H9 (cell line): ENCODE data around the gene EED. TPM values are rescaled to one million over a fixed set of nuclear protein-coding genes. Genes with fewer than 3 reads are reported as not detected.

Source experiments
- DNase-seq: peaks from one replicate; pipeline ENCODE4 v3.0.0-alpha.2; 2017
- H2AFZ ChIP-seq: one replicate; pipeline ENCODE4 v1.6.1; 2013; ENCODE audit warnings: mild to moderate bottlenecking, low read length, control low read depth, moderate library complexity
- H2AK5ac ChIP-seq: 2 replicates; pipeline ENCODE4 v1.6.1; 2013; ENCODE audit warnings: low read length, control low read depth, mixed read lengths; ENCODE audit not compliant: insufficient read length
- H2BK120ac ChIP-seq: one replicate; pipeline ENCODE4 v1.6.1; 2013; ENCODE audit warnings: low read depth, mild to moderate bottlenecking, low read length, control low read depth, inconsistent platforms; ENCODE audit not compliant: poor library complexity, severe bottlenecking
- H2BK12ac ChIP-seq: 2 replicates; pipeline ENCODE4 v1.6.1; 2013; ENCODE audit warnings: low read length, control low read depth, mixed read lengths, low read depth; ENCODE audit not compliant: insufficient read length
- H2BK15ac ChIP-seq: 2 replicates; pipeline ENCODE4 v1.6.1; 2013; ENCODE audit warnings: low read depth, low read length, control low read depth
- H2BK20ac ChIP-seq: one replicate; pipeline ENCODE4 v1.6.1; 2013; ENCODE audit warnings: low read depth, mild to moderate bottlenecking, low read length, control low read depth, inconsistent platforms; ENCODE audit not compliant: poor library complexity, severe bottlenecking
- H2BK5ac ChIP-seq: 2 replicates; pipeline ENCODE4 v1.6.1; 2013; ENCODE audit warnings: low read length, control low read depth, mixed read lengths; ENCODE audit not compliant: insufficient read length
- H3K14ac ChIP-seq: 2 replicates; pipeline ENCODE4 v1.6.1; 2013; ENCODE audit warnings: low read length, control low read depth; ENCODE audit not compliant: insufficient read depth
- H3K18ac ChIP-seq: 2 replicates; pipeline ENCODE4 v1.6.1; 2013; ENCODE audit warnings: low read depth, mild to moderate bottlenecking, mixed read lengths, low read length, control low read depth; ENCODE audit not compliant: insufficient read length
- H3K23ac ChIP-seq: 2 replicates; pipeline ENCODE4 v1.6.1; 2013; ENCODE audit warnings: low read length, control low read depth, mixed read lengths, low read depth; ENCODE audit not compliant: insufficient read length
- H3K23me2 ChIP-seq: 2 replicates; pipeline ENCODE4 v1.6.1; 2013; ENCODE audit warnings: low read depth, mild to moderate bottlenecking, mixed read lengths, low read length, control low read depth; ENCODE audit not compliant: insufficient read length, poor library complexity, severe bottlenecking
- H3K27ac ChIP-seq: 2 replicates; pipeline ENCODE4 v1.5.1; 2013; ENCODE audit warnings: low read length, control low read depth, mixed read lengths, low read depth; ENCODE audit not compliant: insufficient read length
- H3K27me3 ChIP-seq: 2 replicates; pipeline ENCODE4 v1.6.1; 2013; ENCODE audit warnings: low read length, control low read depth, inconsistent platforms; ENCODE audit not compliant: insufficient read depth
- H3K4ac ChIP-seq: 2 replicates; pipeline ENCODE4 v1.6.1; 2013; ENCODE audit warnings: low read depth, mild to moderate bottlenecking, control low read depth, inconsistent platforms, low read length, moderate library complexity
- H3K4me1 ChIP-seq: 2 replicates; pipeline ENCODE4 v1.6.1; 2013; ENCODE audit warnings: low read length, control low read depth, inconsistent platforms; ENCODE audit not compliant: insufficient read depth
- H3K4me2 ChIP-seq: 2 replicates; pipeline ENCODE4 v1.6.1; 2013; ENCODE audit warnings: low read length, control low read depth, mixed read lengths; ENCODE audit not compliant: insufficient read length, insufficient read depth
- H3K56ac ChIP-seq: 2 replicates; pipeline ENCODE4 v1.6.1; 2013; ENCODE audit warnings: low read depth, mild to moderate bottlenecking, mixed read lengths, low read length, control low read depth; ENCODE audit not compliant: insufficient read length
- H3K79me1 ChIP-seq: 2 replicates; pipeline ENCODE4 v1.6.1; 2013; ENCODE audit warnings: low read depth, mild to moderate bottlenecking, moderate library complexity, low read length, control low read depth, inconsistent platforms; ENCODE audit not compliant: insufficient read depth, poor library complexity, severe bottlenecking
- H3K79me2 ChIP-seq: 2 replicates; pipeline ENCODE4 v1.6.1; 2013; ENCODE audit warnings: low read length, control low read depth, inconsistent platforms; ENCODE audit not compliant: insufficient read depth
- H3K9ac ChIP-seq: 2 replicates; pipeline ENCODE4 v1.6.1; 2013; ENCODE audit warnings: low read length, control low read depth, mixed read lengths; ENCODE audit not compliant: insufficient read length; ENCODE audit errors: extremely low read depth
- H3K9me3 ChIP-seq: one replicate; pipeline ENCODE4 v1.6.1; 2013; ENCODE audit warnings: low read depth, low read length, inconsistent platforms; ENCODE audit not compliant: control insufficient read depth
- H3T11ph ChIP-seq: one replicate; pipeline ENCODE4 v1.6.1; 2013; ENCODE audit warnings: mild to moderate bottlenecking, low read length, control low read depth, inconsistent platforms
- H4K20me1 ChIP-seq: one replicate; pipeline ENCODE4 v1.6.1; 2013; ENCODE audit not compliant: control insufficient read depth, insufficient read length, insufficient read depth
- H4K5ac ChIP-seq: 2 replicates; pipeline ENCODE4 v1.6.1; 2013; ENCODE audit warnings: low read depth, mild to moderate bottlenecking, mixed read lengths, low read length, control low read depth; ENCODE audit not compliant: insufficient read length
- H4K8ac ChIP-seq: replicated peaks from 2 replicates; pipeline ENCODE4 v1.6.1; 2013; ENCODE audit warnings: low read length, control low read depth, mixed read lengths, low read depth; ENCODE audit not compliant: insufficient read length
- H4K91ac ChIP-seq: 2 replicates; pipeline ENCODE4 v1.6.1; 2013; ENCODE audit warnings: low read depth, mild to moderate bottlenecking, moderate library complexity, mixed read lengths, low read length, control low read depth; ENCODE audit not compliant: insufficient read length
- H3K27ac Mint-ChIP-seq, 3 experiments: 2 replicates in 2 of 3; 3 replicates in 1 of 3; pipeline ENCODE4 v1.8.0; 2020 to 2021; ENCODE audit warnings: mixed read lengths in 3 of 3, mild to moderate bottlenecking in 1 of 3, moderate library complexity in 1 of 3
- H3K27me3 Mint-ChIP-seq: 2 replicates; pipeline ENCODE4 v1.8.0; 2021; ENCODE audit warnings: low read depth, mild to moderate bottlenecking, moderate library complexity, mixed read lengths
- H3K36me3 Mint-ChIP-seq, 3 experiments: 2 replicates in 2 of 3; 3 replicates in 1 of 3; pipeline ENCODE4 v1.8.0; 2020 to 2021; ENCODE audit warnings: low read depth in 3 of 3, mixed read lengths in 3 of 3; ENCODE audit not compliant: insufficient read depth in 1 of 3
- H3K4me1 Mint-ChIP-seq, 2 experiments: 2 replicates each; pipeline ENCODE4 v1.8.0; 2020; ENCODE audit warnings: mixed read lengths in 2 of 2
- H3K4me3 Mint-ChIP-seq, 2 experiments: 2 replicates in 1 of 2; 3 replicates in 1 of 2; pipeline ENCODE4 v1.8.0; 2020 to 2021; ENCODE audit warnings: mild to moderate bottlenecking in 2 of 2, mixed read lengths in 2 of 2, moderate library complexity in 1 of 2
- H3K9me3 Mint-ChIP-seq, 2 experiments: 2 replicates in 1 of 2; 3 replicates in 1 of 2; pipeline ENCODE4 v1.8.0; 2020; ENCODE audit warnings: mild to moderate bottlenecking in 2 of 2, mixed read lengths in 2 of 2, moderate library complexity in 1 of 2
- CTCF ChIP-seq: fragments of 200-600 bp; sonication (generic); conservative IDR thresholded peaks from 3 replicates; pipeline ENCODE4 v1.8.0; 2021; ENCODE audit warnings: antibody characterized with exemption, mild to moderate bottlenecking
- WGBS: extraction: QIAGEN DNeasy Blood & Tissue Kit; methylation state at CpG from one replicate; pipeline ENCODE4 v1.1.7; 2013; ENCODE audit warnings: missing lambda C conversion rate, low lambda C conversion rate, mixed read lengths; ENCODE audit not compliant: insufficient read length; ENCODE audit errors: extremely low coverage; 5-methylcytosine and 5-hydroxymethylcytosine counted together
- total RNA-seq: library from RNA; stranded (reverse); gene quantifications from 2 replicates; pipeline ENCODE4 v1.2.1, GENCODE V29; 2021

The EED gene
- total RNA-seq, 1 experiment from 2014 or later: 34.1 TPM

- no peak overlapping the region for H3K4ac ChIP-seq
- no peaks in the 10 kb centered on the region for H3K79me1 ChIP-seq
- no peak for DNase-seq
- no peak overlapping the region for H2BK5ac ChIP-seq
- H2BK12ac ChIP-seq: no peak overlapping the region
- Mint-ChIP-seq H3K4me3 (no peak overlapping the region), H3K27me3 (no peaks in the 10 kb centered on the region), H3K36me3 (no peaks in the 10 kb centered on the region), H3K4me1 (peaks cover 6 to 7% of the 10 kb centered on the region in 2 experiments), H3K27ac (no peak overlapping the region), H3K9me3 (no peaks in the 10 kb centered on the region)
- no peak overlapping the region for H3T11ph ChIP-seq
- no peak overlapping the region for H3K4me2 ChIP-seq
- H2BK20ac ChIP-seq: no peak overlapping the region
- no peak overlapping the region for H3K18ac ChIP-seq
- H4K20me1 ChIP-seq: no peaks in the 10 kb centered on the region
- no peak overlapping the region for H3K9ac ChIP-seq
- no peak overlapping the region for H4K8ac ChIP-seq
- no peak for TF ChIP-seq CTCF
- no peak overlapping the region for H3K56ac ChIP-seq
- no peak overlapping the region for H3K27ac ChIP-seq
- no peak overlapping the region for H2BK15ac ChIP-seq
- H4K91ac ChIP-seq: no peak overlapping the region
- no peak overlapping the region for H3K14ac ChIP-seq
- H3K9me3 ChIP-seq: no peaks in the 10 kb centered on the region
- H3K4me1 ChIP-seq: no peaks in the 10 kb centered on the region
- no peaks in the 10 kb centered on the region; the same call in 1 of the 2 replicates for H3K79me2 ChIP-seq
- no CpG with 5 or more reads among the region's 4 CpGs for WGBS
- no peaks in the 10 kb centered on the region for H3K27me3 ChIP-seq
- no peak overlapping the region for H3K23ac ChIP-seq
- no peak overlapping the region for H2AK5ac ChIP-seq
- H2AFZ ChIP-seq: no peak overlapping the region
- no peaks in the 10 kb centered on the region for H3K23me2 ChIP-seq
- H4K5ac ChIP-seq: no peak overlapping the region
- H2BK120ac ChIP-seq: no peak overlapping the region
These were observed 2.5 kb upstream of the EED start for GRCh38 chr11:86241956-86242535.
